ENCODE results near the gene CAPN15.
"Not testable (repeated sequence)": the region's sequence is repeated elsewhere in the genome, so short reads cannot be mapped to it uniquely, and the experiment has no call there.

Gene CAPN15

GRCh38 chr16:592518-593306 is 65.2 kb downstream of the CAPN15 start:
- DNase-seq (ENCODE audit: low spot score), result no peak

GRCh38 chr16:593406-593805 is 65.9 kb downstream of the CAPN15 start:
- DNase-seq (ENCODE audit: low spot score), result no peak

- DNase-seq (ENCODE audit: low spot score), result no peak
Observed at GRCh38 chr16:593807-594206, 66.3 kb downstream of the CAPN15 start.

GRCh38 chr16:595094-595528 is 67.6 kb downstream of the CAPN15 start:
- DNase-seq (ENCODE audit: low spot score), result no peak

GRCh38 chr16:595942-596735 is 68.6 kb downstream of the CAPN15 start:
- no peak for DNase-seq (ENCODE audit: low spot score)

GRCh38 chr16:596736-597060 is 69.2 kb downstream of the CAPN15 start:
- DNase-seq (ENCODE audit: low spot score), result no peak

- not testable (repeated sequence) for DNase-seq (ENCODE audit: low spot score)
Observed at GRCh38 chr16:597655-598054, 70.1 kb downstream of the CAPN15 start.

- no peak for DNase-seq (ENCODE audit: low spot score)
Observed at GRCh38 chr16:598823-599739, 71.6 kb downstream of the CAPN15 start.

GRCh38 chr16:600781-601180 is 73.3 kb downstream of the CAPN15 start:
- no peak for DNase-seq (ENCODE audit: low spot score)

GRCh38 chr16:603933-604332 is 76.4 kb downstream of the CAPN15 start:
- no peak for DNase-seq (ENCODE audit: low spot score)

Data from AG08396 (cell line).